Panc1 (cell line): ENCODE data around the gene UQCRQ. TPM values are rescaled to one million over a fixed set of nuclear protein-coding genes. Genes with fewer than 3 reads are reported as not detected.

Experiments used
- ATAC-seq: fragments of 200-7000 bp; cut with Tn5 transposase; 2 replicates; pipeline ENCODE4 v1.9.1; 2020; ENCODE audit warnings: mild to moderate bottlenecking, moderate library complexity
- BruUV-seq: library from RNA; stranded (reverse); fragments of 400-500 nt; replicated peaks from 2 replicates; lab custom pipeline; 2021; lab: Mats Ljungman, UMichigan
- CTCF ChIA-PET: fragments of 300-600 bp; sonication (Branson Sonifier 250); formaldehyde crosslinking; loops from one replicate; lab custom pipeline; 2022; ENCODE audit warnings: antibody characterized with exemption; lab: Charles Lee
- POLR2A ChIA-PET: fragments of 300-600 bp; sonication (Branson Sonifier 250); formaldehyde crosslinking; loops from one replicate; lab custom pipeline; 2022; ENCODE audit warnings: antibody characterized with exemption; lab: Charles Lee
- DNase-seq: peaks from one replicate; pipeline ENCODE4 v3.0.0-alpha.2; 2010; ENCODE audit warnings: low read depth, low spot score
- H3K27ac ChIP-seq: 2 replicates; pipeline ENCODE4 v1.5.1; 2011; ENCODE audit warnings: mild to moderate bottlenecking, low read length, inconsistent platforms
- H3K27me3 ChIP-seq: fragments of 200-500 bp; sonication (Bioruptor generic); 2 replicates; pipeline ENCODE4 v1.6.0; 2014; ENCODE audit warnings: low read length, inconsistent platforms; ENCODE audit not compliant: control insufficient read depth, insufficient read depth
- H3K36me3 ChIP-seq: fragments of 200-500 bp; sonication (Bioruptor generic); 2 replicates; pipeline ENCODE4 v1.5.1; 2014; ENCODE audit warnings: inconsistent platforms, mild to moderate bottlenecking, low read length, moderate library complexity; ENCODE audit not compliant: control insufficient read depth, insufficient read depth
- H3K4me1 ChIP-seq: 2 replicates; pipeline ENCODE4 v1.5.1; 2011; ENCODE audit warnings: inconsistent platforms, mild to moderate bottlenecking, low read length, moderate library complexity; ENCODE audit not compliant: control insufficient read depth, insufficient read depth
- H3K4me3 ChIP-seq, 2 experiments: 2 replicates each; pipeline ENCODE4 v1.5.1; 2011 to 2012; ENCODE audit warnings: low read depth in 2 of 2, low read length in 2 of 2, mild to moderate bottlenecking in 2 of 2, inconsistent platforms in 1 of 2, moderate library complexity in 1 of 2
- H3K9me3 ChIP-seq: fragments of 200-500 bp; sonication (Bioruptor generic); 2 replicates; pipeline ENCODE4 v1.5.1; 2014; ENCODE audit warnings: low read depth, mild to moderate bottlenecking, inconsistent platforms, low read length, moderate library complexity; ENCODE audit not compliant: control insufficient read depth, insufficient read depth
- POLR2AphosphoS5 ChIP-seq: IDR thresholded peaks from 2 replicates; pipeline ENCODE4 v1.6.1; 2012; ENCODE audit warnings: mild to moderate bottlenecking, low read depth, low read length, moderate library complexity
- SIN3A ChIP-seq: IDR thresholded peaks from 2 replicates; pipeline ENCODE4 v1.6.1; 2012; ENCODE audit warnings: low read depth, mild to moderate bottlenecking, low read length, moderate library complexity, borderline replicate concordance; ENCODE audit not compliant: insufficient read depth
- TCF7L2 ChIP-seq: IDR thresholded peaks from 2 replicates; pipeline ENCODE4 v1.6.1; 2011; ENCODE audit warnings: mild to moderate bottlenecking, low read depth, low read length, inconsistent platforms
- in situ Hi-C: cut with HindIII; loops from 2 replicates; pipeline ENCODE4 v1.10.0; 2016; ENCODE audit warnings: low sequenced_read_pairs, low pct_unique_long_range_greater_than_20kb
- intact Hi-C: fragments of 100-400 bp; cut with micrococcal nuclease; formaldehyde crosslinking; loops from one replicate; pipeline ENCODE4 v1.10.0; 2022; ENCODE audit not compliant: unreplicated experiment
- total RNA-seq: library from RNA; stranded (reverse); gene quantifications from one replicate; pipeline ENCODE4 v1.2.1, GENCODE V29; 2021; ENCODE audit not compliant: unreplicated experiment
- TF ChIP-seq, protein P1 (sequence below): fragments of 450-650 bp; IDR thresholded peaks from 2 replicates; pipeline ENCODE4 v1.5.1; 2017; ENCODE audit warnings: mild to moderate bottlenecking
- TF ChIP-seq, protein P2 (sequence below), 2 experiments: IDR thresholded peaks; 2 replicates each; pipeline ENCODE4 v1.6.1; 2011 to 2012; ENCODE audit warnings: low read depth in 2 of 2, control low read depth in 1 of 2, low read length in 1 of 2, mild to moderate bottlenecking in 1 of 2, moderate library complexity in 1 of 2; ENCODE audit not compliant: insufficient read depth in 1 of 2

UQCRQ gene
- total RNA-seq, 1 experiment from 2014 or later = 475 TPM

- intact Hi-C loops (no loop called here), in situ Hi-C loops (no loop called here)
- Histone ChIP-seq H3K9me3 (no peaks in the 10 kb centered on the region), H3K36me3 (peaks cover 70% of the 10 kb centered on the region), H3K27ac (no peak overlapping the region), H3K4me1 (no peaks in the 10 kb centered on the region), H3K4me3 (no peak overlapping the region), H3K27me3 (no peaks in the 10 kb centered on the region)
- ATAC-seq (no peak), DNase-seq (no peak)
- CTCF ChIA-PET = no interaction called here
- POLR2A ChIA-PET = no interaction called here
- TF ChIP-seq, protein P1, sequence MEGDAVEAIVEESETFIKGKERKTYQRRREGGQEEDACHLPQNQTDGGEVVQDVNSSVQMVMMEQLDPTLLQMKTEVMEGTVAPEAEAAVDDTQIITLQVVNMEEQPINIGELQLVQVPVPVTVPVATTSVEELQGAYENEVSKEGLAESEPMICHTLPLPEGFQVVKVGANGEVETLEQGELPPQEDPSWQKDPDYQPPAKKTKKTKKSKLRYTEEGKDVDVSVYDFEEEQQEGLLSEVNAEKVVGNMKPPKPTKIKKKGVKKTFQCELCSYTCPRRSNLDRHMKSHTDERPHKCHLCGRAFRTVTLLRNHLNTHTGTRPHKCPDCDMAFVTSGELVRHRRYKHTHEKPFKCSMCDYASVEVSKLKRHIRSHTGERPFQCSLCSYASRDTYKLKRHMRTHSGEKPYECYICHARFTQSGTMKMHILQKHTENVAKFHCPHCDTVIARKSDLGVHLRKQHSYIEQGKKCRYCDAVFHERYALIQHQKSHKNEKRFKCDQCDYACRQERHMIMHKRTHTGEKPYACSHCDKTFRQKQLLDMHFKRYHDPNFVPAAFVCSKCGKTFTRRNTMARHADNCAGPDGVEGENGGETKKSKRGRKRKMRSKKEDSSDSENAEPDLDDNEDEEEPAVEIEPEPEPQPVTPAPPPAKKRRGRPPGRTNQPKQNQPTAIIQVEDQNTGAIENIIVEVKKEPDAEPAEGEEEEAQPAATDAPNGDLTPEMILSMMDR = no peak
- TF ChIP-seq POLR2AphosphoS5 = no peak
- TF ChIP-seq, protein P2, sequence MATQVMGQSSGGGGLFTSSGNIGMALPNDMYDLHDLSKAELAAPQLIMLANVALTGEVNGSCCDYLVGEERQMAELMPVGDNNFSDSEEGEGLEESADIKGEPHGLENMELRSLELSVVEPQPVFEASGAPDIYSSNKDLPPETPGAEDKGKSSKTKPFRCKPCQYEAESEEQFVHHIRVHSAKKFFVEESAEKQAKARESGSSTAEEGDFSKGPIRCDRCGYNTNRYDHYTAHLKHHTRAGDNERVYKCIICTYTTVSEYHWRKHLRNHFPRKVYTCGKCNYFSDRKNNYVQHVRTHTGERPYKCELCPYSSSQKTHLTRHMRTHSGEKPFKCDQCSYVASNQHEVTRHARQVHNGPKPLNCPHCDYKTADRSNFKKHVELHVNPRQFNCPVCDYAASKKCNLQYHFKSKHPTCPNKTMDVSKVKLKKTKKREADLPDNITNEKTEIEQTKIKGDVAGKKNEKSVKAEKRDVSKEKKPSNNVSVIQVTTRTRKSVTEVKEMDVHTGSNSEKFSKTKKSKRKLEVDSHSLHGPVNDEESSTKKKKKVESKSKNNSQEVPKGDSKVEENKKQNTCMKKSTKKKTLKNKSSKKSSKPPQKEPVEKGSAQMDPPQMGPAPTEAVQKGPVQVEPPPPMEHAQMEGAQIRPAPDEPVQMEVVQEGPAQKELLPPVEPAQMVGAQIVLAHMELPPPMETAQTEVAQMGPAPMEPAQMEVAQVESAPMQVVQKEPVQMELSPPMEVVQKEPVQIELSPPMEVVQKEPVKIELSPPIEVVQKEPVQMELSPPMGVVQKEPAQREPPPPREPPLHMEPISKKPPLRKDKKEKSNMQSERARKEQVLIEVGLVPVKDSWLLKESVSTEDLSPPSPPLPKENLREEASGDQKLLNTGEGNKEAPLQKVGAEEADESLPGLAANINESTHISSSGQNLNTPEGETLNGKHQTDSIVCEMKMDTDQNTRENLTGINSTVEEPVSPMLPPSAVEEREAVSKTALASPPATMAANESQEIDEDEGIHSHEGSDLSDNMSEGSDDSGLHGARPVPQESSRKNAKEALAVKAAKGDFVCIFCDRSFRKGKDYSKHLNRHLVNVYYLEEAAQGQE (IDR thresholded peaks at IDR 0.05; ENCODE audit: insufficient read depth in 1 of 2, low read depth in 2 of 2, low read length in 1 of 2) = no peak
- TF ChIP-seq SIN3A = no peak
- no peak for TF ChIP-seq TCF7L2
- BruUV-seq = no TSS peak
These were observed 24.4 kb downstream of the UQCRQ start for GRCh38 chr5:132890817-132891216.

GRCh38 chr5:132895719-132896305, 29.4 kb downstream of the UQCRQ start:
- H3K4me1 ChIP-seq = no peaks in the 10 kb centered on the region
- H3K27me3 ChIP-seq = no peaks in the 10 kb centered on the region
- no peak overlapping the region for H3K4me3 ChIP-seq
- ChIA-PET CTCF (no interaction called here), POLR2A (no interaction called here)
- DNase-seq (no peak), ATAC-seq (no peak)
- TF ChIP-seq, protein P1 = no peak
- TF ChIP-seq, protein P2 (IDR thresholded peaks at IDR 0.05; ENCODE audit: insufficient read depth in 1 of 2, low read depth in 2 of 2, low read length in 1 of 2) = no peak
- no peak for TF ChIP-seq SIN3A
- no peak for TF ChIP-seq POLR2AphosphoS5
- TF ChIP-seq TCF7L2 = no peak
- in situ Hi-C loops = no loop called here
- no peak overlapping the region for H3K27ac ChIP-seq
- intact Hi-C loops = no loop called here
- H3K36me3 ChIP-seq = peaks cover 64% of the 10 kb centered on the region
- BruUV-seq = no TSS peak
- no peaks in the 10 kb centered on the region for H3K9me3 ChIP-seq
